PC-9 (cell line): Measurements from ENCODE around the gene CFAP46. TPM values are rescaled to one million over a fixed set of nuclear protein-coding genes. Genes with fewer than 3 reads are reported as not detected.

Experiments
- BruUV-seq: library from RNA; stranded (reverse); fragments of 400-500 nt; replicated peaks from 2 replicates; lab custom pipeline; 2021; lab: Mats Ljungman, UMichigan
- CTCF ChIA-PET: fragments of 300-600 bp; sonication (Branson Sonifier 250); formaldehyde crosslinking; loops from one replicate; lab custom pipeline; 2022; ENCODE audit warnings: antibody characterized with exemption; lab: Charles Lee
- POLR2A ChIA-PET: fragments of 300-600 bp; sonication (Branson Sonifier 250); formaldehyde crosslinking; loops from one replicate; lab custom pipeline; 2022; ENCODE audit warnings: antibody characterized with exemption; ENCODE audit not compliant: unreplicated experiment; lab: Charles Lee
- DNase-seq, 2 experiments: peaks; one replicate each; pipeline versions ENCODE4 v3.0.0 to v3.0.0-alpha.2; 2015 to 2022; ENCODE audit warnings: mixed read lengths in 1 of 2
- H2AFZ ChIP-seq: fragments of 200-600 bp; sonication (generic); 2 replicates; pipeline ENCODE4 v1.8.1; 2017; ENCODE audit warnings: antibody characterized with exemption
- H3F3A ChIP-seq: fragments of 200-600 bp; sonication (generic); 2 replicates; pipeline ENCODE4 v1.8.1; 2017; ENCODE audit warnings: antibody characterized with exemption, mild to moderate bottlenecking, low read depth; ENCODE audit not compliant: insufficient read depth
- H3K27ac ChIP-seq: fragments of 200-600 bp; sonication (generic); 2 replicates; pipeline ENCODE4 v1.6.1; 2016; ENCODE audit warnings: mixed run types
- H3K27me3 ChIP-seq: fragments of 200-600 bp; sonication (generic); 2 replicates; pipeline ENCODE4 v1.6.1; 2016; ENCODE audit warnings: low read depth, mixed run types; ENCODE audit not compliant: insufficient read depth
- H3K36me3 ChIP-seq: fragments of 200-600 bp; sonication (generic); 2 replicates; pipeline ENCODE4 v1.6.1; 2016; ENCODE audit warnings: low read depth, mixed run types
- H3K4me1 ChIP-seq: fragments of 200-600 bp; sonication (generic); replicated peaks from 2 replicates; pipeline ENCODE4 v1.6.1; 2016; ENCODE audit warnings: mixed run types; ENCODE audit not compliant: insufficient read depth
- H3K4me2 ChIP-seq: fragments of 200-600 bp; sonication (generic); 2 replicates; pipeline ENCODE4 v1.6.1; 2017; ENCODE audit warnings: mixed run types
- H3K4me3 ChIP-seq: fragments of 200-600 bp; sonication (generic); 2 replicates; pipeline ENCODE4 v1.6.1; 2016; ENCODE audit warnings: mixed run types
- H3K79me2 ChIP-seq: fragments of 200-600 bp; sonication (generic); 2 replicates; pipeline ENCODE4 v1.6.1; 2017; ENCODE audit warnings: low read depth, mixed run types
- H3K9me2 ChIP-seq: fragments of 200-600 bp; sonication (generic); 2 replicates; pipeline ENCODE4 v1.8.1; 2017; ENCODE audit warnings: mild to moderate bottlenecking; ENCODE audit not compliant: insufficient read depth
- H3K9me3 ChIP-seq: fragments of 200-600 bp; sonication (generic); 2 replicates; pipeline ENCODE4 v1.8.1; 2016; ENCODE audit warnings: low read depth; ENCODE audit not compliant: insufficient read depth
- H4K20me1 ChIP-seq: fragments of 200-600 bp; sonication (generic); 2 replicates; pipeline ENCODE4 v1.8.1; 2017; ENCODE audit not compliant: insufficient read depth
- EZH2 ChIP-seq: fragments of 200-600 bp; sonication (generic); IDR thresholded peaks from 2 replicates; pipeline ENCODE4 v1.8.0; 2017; ENCODE audit warnings: antibody characterized with exemption, low read depth
- intact Hi-C: fragments of 100-400 bp; cut with micrococcal nuclease; formaldehyde crosslinking; loops from one replicate; pipeline ENCODE4 v1.10.0; 2022; ENCODE audit not compliant: unreplicated experiment
- total RNA-seq: library from RNA; stranded (reverse); gene quantifications from 2 replicates; pipeline ENCODE4 v1.2.3, GENCODE V29; 2021
- TF ChIP-seq, protein P1 (sequence below): fragments of 200-600 bp; sonication (generic); conservative IDR thresholded peaks from 2 replicates; pipeline ENCODE4 v1.6.1; 2017; ENCODE audit warnings: mixed run types, antibody characterized with exemption, mild to moderate bottlenecking, moderate library complexity

CFAP46 gene
- total RNA-seq, 1 experiment from 2014 or later, result not detected

DNA sequence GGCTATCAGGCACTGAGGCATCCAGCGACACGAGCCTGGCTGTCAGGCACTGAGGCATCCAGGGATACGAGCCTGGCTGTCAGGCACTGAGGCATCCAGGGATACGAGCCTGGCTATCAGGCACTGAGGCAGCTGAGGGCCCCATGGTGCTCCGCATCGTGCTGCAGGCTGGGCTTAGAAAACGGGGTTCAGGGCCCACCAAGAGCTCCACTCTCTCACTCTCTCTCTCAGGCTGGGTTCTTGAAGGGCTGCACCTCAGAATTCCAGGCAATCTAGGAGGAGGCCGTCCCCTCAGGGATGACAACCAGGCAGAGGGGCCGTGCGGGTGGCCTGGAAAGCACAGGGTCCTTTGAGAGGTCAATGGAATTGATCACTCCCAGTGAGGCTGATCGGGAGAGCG lies 69.0 kb downstream of the CFAP46 start:
- BruUV-seq, result no TSS peak
- H3K4me1 ChIP-seq, result no peaks in the 10 kb centered on the region
- H3K9me3 ChIP-seq, result no peaks in the 10 kb centered on the region
- H3K36me3 ChIP-seq, result no peaks in the 10 kb centered on the region
- ChIA-PET POLR2A (no interaction called here), CTCF (no interaction called here)
- no peak for DNase-seq
- H3K27me3 ChIP-seq, result peaks cover 88% of the 10 kb centered on the region
- H3K27ac ChIP-seq, result no peak overlapping the region
- no peaks in the 10 kb centered on the region for H3K9me2 ChIP-seq
- H3F3A ChIP-seq, result no peaks in the 10 kb centered on the region
- no peaks in the 10 kb centered on the region for H3K79me2 ChIP-seq
- no peak overlapping the region for H3K4me3 ChIP-seq
- no peak for TF ChIP-seq EZH2
- TF ChIP-seq, protein P1, sequence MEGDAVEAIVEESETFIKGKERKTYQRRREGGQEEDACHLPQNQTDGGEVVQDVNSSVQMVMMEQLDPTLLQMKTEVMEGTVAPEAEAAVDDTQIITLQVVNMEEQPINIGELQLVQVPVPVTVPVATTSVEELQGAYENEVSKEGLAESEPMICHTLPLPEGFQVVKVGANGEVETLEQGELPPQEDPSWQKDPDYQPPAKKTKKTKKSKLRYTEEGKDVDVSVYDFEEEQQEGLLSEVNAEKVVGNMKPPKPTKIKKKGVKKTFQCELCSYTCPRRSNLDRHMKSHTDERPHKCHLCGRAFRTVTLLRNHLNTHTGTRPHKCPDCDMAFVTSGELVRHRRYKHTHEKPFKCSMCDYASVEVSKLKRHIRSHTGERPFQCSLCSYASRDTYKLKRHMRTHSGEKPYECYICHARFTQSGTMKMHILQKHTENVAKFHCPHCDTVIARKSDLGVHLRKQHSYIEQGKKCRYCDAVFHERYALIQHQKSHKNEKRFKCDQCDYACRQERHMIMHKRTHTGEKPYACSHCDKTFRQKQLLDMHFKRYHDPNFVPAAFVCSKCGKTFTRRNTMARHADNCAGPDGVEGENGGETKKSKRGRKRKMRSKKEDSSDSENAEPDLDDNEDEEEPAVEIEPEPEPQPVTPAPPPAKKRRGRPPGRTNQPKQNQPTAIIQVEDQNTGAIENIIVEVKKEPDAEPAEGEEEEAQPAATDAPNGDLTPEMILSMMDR, result no peak
- H4K20me1 ChIP-seq, result no peaks in the 10 kb centered on the region
- no peak overlapping the region for H3K4me2 ChIP-seq
- intact Hi-C loops, result no loop called here
- H2AFZ ChIP-seq, result no peak overlapping the region

DNA sequence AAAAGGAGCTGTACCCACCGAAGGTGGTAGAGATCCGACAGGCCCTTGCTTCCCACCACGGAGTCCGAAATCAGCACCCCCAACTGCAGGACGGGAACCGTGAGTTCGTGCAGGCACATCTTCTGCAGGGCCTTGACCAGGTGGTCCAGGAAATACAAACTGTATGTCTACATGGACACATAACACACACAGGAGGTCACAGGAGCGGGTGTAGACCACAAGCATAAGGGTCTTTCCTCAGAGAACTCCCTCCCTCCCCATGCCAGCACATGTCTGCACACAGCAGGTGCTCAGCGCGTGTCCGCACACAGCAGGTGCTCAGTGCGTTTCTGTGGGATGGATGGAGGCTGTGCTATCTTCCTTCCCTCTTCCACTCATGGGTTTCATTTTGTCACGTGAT lies 69.7 kb downstream of the CFAP46 start:
- ChIA-PET POLR2A (no interaction called here), CTCF (no interaction called here)
- no TSS peak for BruUV-seq
- Histone ChIP-seq H4K20me1 (no peaks in the 10 kb centered on the region), H3K9me3 (no peaks in the 10 kb centered on the region), H3K27me3 (peaks cover 86% of the 10 kb centered on the region), H3K4me2 (no peak overlapping the region), H3F3A (no peaks in the 10 kb centered on the region), H3K4me3 (no peak overlapping the region), H3K79me2 (no peaks in the 10 kb centered on the region), H3K9me2 (no peaks in the 10 kb centered on the region), H3K4me1 (no peaks in the 10 kb centered on the region), H2AFZ (no peak overlapping the region), H3K27ac (no peak overlapping the region), H3K36me3 (no peaks in the 10 kb centered on the region)
- intact Hi-C loops, result no loop called here
- no peak for DNase-seq
- TF ChIP-seq, protein P1, result no peak
- TF ChIP-seq EZH2, result no peak

DNA sequence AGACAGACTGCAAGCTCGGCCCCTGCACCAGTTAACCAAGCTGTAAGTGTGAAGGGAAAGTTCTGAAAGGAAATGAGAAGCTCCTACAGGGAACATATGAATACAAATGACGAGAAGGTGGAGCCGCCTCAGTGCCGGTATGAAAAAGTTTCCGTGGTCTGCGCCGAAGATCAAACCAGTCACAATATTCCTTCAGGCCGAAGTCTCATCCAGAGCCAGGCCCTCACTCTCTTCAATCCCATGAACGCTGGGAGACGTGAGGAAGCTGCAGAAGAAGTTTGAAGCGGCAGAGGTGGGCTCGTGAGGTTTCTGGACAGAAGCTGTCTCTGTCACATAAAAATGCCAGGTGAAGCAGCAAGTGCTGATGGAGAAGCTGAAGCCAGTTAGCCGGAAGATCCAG lies 71.9 kb downstream of the CFAP46 start:
- Histone ChIP-seq H4K20me1 (no peaks in the 10 kb centered on the region), H3K9me2 (no peaks in the 10 kb centered on the region), H3K4me1 (no peaks in the 10 kb centered on the region), H3K4me3 (no peak overlapping the region), H3K36me3 (no peaks in the 10 kb centered on the region), H3K79me2 (no peaks in the 10 kb centered on the region), H3K9me3 (no peaks in the 10 kb centered on the region), H3K27me3 (peaks cover 86% of the 10 kb centered on the region), H2AFZ (no peak overlapping the region), H3F3A (no peaks in the 10 kb centered on the region), H3K4me2 (no peak overlapping the region), H3K27ac (no peak overlapping the region)
- ChIA-PET POLR2A (no interaction called here), CTCF (no interaction called here)
- BruUV-seq, result no TSS peak
- intact Hi-C loops, result no loop called here
- TF ChIP-seq, protein P1, result no peak
- TF ChIP-seq EZH2, result no peak
- DNase-seq, result no peak
